PFSK-1 (cell line): ENCODE results near the gene MAP2K1.

ENCODE experiments used
- FOXP2 ChIP-seq: optimal IDR thresholded peaks from 2 replicates; pipeline ENCODE3; 2011; ENCODE audit warnings: borderline replicate concordance, control low read depth, inconsistent platforms; ENCODE audit not compliant: insufficient read depth; ENCODE audit errors: extremely low read length, extremely low read depth
- POLR2AphosphoS5 ChIP-seq: IDR thresholded peaks from 2 replicates; pipeline ENCODE4 v1.6.1; 2012; ENCODE audit warnings: low read depth, mild to moderate bottlenecking, control low read depth, low read length, moderate library complexity
- REST ChIP-seq, 2 experiments: IDR thresholded peaks; 2 replicates each; pipeline versions ENCODE4 v1.6.1 to v1.8.0; 2011 to 2012; ENCODE audit warnings: low read depth in 2 of 2, low read length in 2 of 2, control low read depth in 1 of 2, inconsistent platforms in 1 of 2, mild to moderate bottlenecking in 1 of 2, moderate library complexity in 1 of 2; ENCODE audit not compliant: insufficient read depth in 1 of 2
- SIN3A ChIP-seq: IDR thresholded peaks from 2 replicates; pipeline ENCODE4 v1.6.1; 2012; ENCODE audit warnings: mild to moderate bottlenecking, low read length, moderate library complexity, borderline replicate concordance; ENCODE audit not compliant: insufficient read depth
- TAF1 ChIP-seq: IDR thresholded peaks from 2 replicates; pipeline ENCODE4 v1.6.1; 2012; ENCODE audit warnings: low read length, control low read depth, borderline replicate concordance; ENCODE audit not compliant: insufficient read depth

GRCh38 chr15:66356359-66357236, 30.1 kb upstream of the MAP2K1 start, which contains the start of gene TIPIN:
- TF ChIP-seq SIN3A = peak; percentile 78; the same call in 1 of the 2 replicates
- peak; percentile 97 for TF ChIP-seq POLR2AphosphoS5
- TF ChIP-seq TAF1 = peak; percentile 85; the same call in 1 of the 2 replicates
- TF ChIP-seq REST (IDR thresholded peaks at IDR 0.05; ENCODE audit: insufficient read depth in 1 of 2, low read depth in 2 of 2, low read length in 2 of 2) = peak in 1 of 2 experiments; percentile 7; a peak in 1 of 4 replicates
- peak; percentile 78 for TF ChIP-seq FOXP2
